GM21825 (cell line): ENCODE data around the gene PPP3CA.

Experiments used
- ATAC-seq: cut with Tn5 transposase; IDR thresholded peaks from one replicate; pipeline ENCODE4 v1.9.1; 2021; ENCODE audit warnings: mild to moderate bottlenecking, moderate library complexity; ENCODE audit not compliant: unreplicated experiment

PPP3CA gene

GRCh38 chr4:101332424-101332823 is 14.9 kb downstream of the PPP3CA start:
- no peak for ATAC-seq

- ATAC-seq, result no peak
Measured at GRCh38 chr4:101331017-101331416, 16.3 kb downstream of the PPP3CA start.

GRCh38 chr4:101329592-101329991 is 17.7 kb downstream of the PPP3CA start:
- ATAC-seq, result no peak

- peak; percentile 87 for ATAC-seq
Measured at GRCh38 chr4:101328063-101328602, 19.2 kb downstream of the PPP3CA start.

- no peak for ATAC-seq
Measured at GRCh38 chr4:101326576-101326975, 20.8 kb downstream of the PPP3CA start.

- no peak for ATAC-seq
Measured at GRCh38 chr4:101322743-101323142, 24.6 kb downstream of the PPP3CA start.

GRCh38 chr4:101321481-101322042 is 25.8 kb downstream of the PPP3CA start:
- no peak for ATAC-seq

- ATAC-seq, result no peak
Measured at GRCh38 chr4:101315786-101316185, 31.5 kb downstream of the PPP3CA start.

- no peak for ATAC-seq
Measured at GRCh38 chr4:101315041-101315440, 32.3 kb downstream of the PPP3CA start.

GRCh38 chr4:101309925-101310324 is 37.4 kb downstream of the PPP3CA start:
- ATAC-seq, result no peak

GRCh38 chr4:101307899-101308298 is 39.4 kb downstream of the PPP3CA start:
- ATAC-seq, result no peak

- ATAC-seq, result peak; percentile 3
Measured at GRCh38 chr4:101306764-101307615, 40.3 kb downstream of the PPP3CA start.

GRCh38 chr4:101306225-101306624 is 41.1 kb downstream of the PPP3CA start:
- ATAC-seq, result peak; percentile 60

GRCh38 chr4:101304916-101305315 is 42.4 kb downstream of the PPP3CA start:
- no peak for ATAC-seq

- ATAC-seq, result no peak
Measured at GRCh38 chr4:101299899-101300540, 47.3 kb downstream of the PPP3CA start.

GRCh38 chr4:101299021-101299420 is 48.3 kb downstream of the PPP3CA start:
- ATAC-seq, result no peak

GRCh38 chr4:101295691-101296090 is 51.6 kb downstream of the PPP3CA start:
- ATAC-seq, result no peak

GRCh38 chr4:101294597-101294996 is 52.7 kb downstream of the PPP3CA start:
- no peak for ATAC-seq

GRCh38 chr4:101292901-101293300 is 54.4 kb downstream of the PPP3CA start:
- ATAC-seq, result no peak

GRCh38 chr4:101292214-101292613 is 55.1 kb downstream of the PPP3CA start:
- no peak for ATAC-seq

GRCh38 chr4:101291198-101291597 is 56.1 kb downstream of the PPP3CA start:
- ATAC-seq, result no peak

- ATAC-seq, result no peak
Measured at GRCh38 chr4:101290654-101291053, 56.7 kb downstream of the PPP3CA start.
